Large intestine (tissue), 3 donors: ENCODE measurements around the gene ACSS2. TPM values are rescaled to one million over a fixed set of nuclear protein-coding genes. Genes with fewer than 3 reads are reported as not detected.

Experiments
- DNase-seq, 2 donors: peaks; one replicate each; pipeline versions ENCODE4 v3.0.0 to v3.0.0-alpha.2; 2013
- H3K27ac ChIP-seq: one replicate; pipeline ENCODE4 v1.5.1; 2013; ENCODE audit warnings: low read length
- H3K27me3 ChIP-seq: 2 replicates; pipeline ENCODE4 v1.6.1; 2013; ENCODE audit warnings: low read length; ENCODE audit not compliant: control insufficient read depth, insufficient read depth
- H3K36me3 ChIP-seq: 2 replicates; pipeline ENCODE4 v1.6.1; 2013; ENCODE audit warnings: low read length; ENCODE audit not compliant: control insufficient read depth, insufficient read depth
- H3K4me1 ChIP-seq: one replicate; pipeline ENCODE4 v1.6.1; 2013; ENCODE audit warnings: low read length; ENCODE audit not compliant: control insufficient read depth, insufficient read depth
- H3K4me3 ChIP-seq: one replicate; pipeline ENCODE4 v1.5.1; 2013; ENCODE audit warnings: low read length
- H3K9me3 ChIP-seq: one replicate; pipeline ENCODE4 v1.6.1; 2013; ENCODE audit warnings: mild to moderate bottlenecking, low read depth, low read length, moderate library complexity; ENCODE audit not compliant: control insufficient read depth
- WGBS: methylation state at CpG from one replicate; pipeline ENCODE4 v1.1.5; 2013; ENCODE audit warnings: low lambda C conversion rate; ENCODE audit not compliant: insufficient coverage; 5-methylcytosine and 5-hydroxymethylcytosine counted together
- polyA plus RNA-seq: library from polyadenylated mRNA; unstranded; fragments of 120-200 nt; gene quantifications from one replicate; pipeline ENCODE4 v1.2.1, GENCODE V29; 2013

Gene ACSS2
- polyA plus RNA-seq, 1 donor, result 30.4 TPM

DNA sequence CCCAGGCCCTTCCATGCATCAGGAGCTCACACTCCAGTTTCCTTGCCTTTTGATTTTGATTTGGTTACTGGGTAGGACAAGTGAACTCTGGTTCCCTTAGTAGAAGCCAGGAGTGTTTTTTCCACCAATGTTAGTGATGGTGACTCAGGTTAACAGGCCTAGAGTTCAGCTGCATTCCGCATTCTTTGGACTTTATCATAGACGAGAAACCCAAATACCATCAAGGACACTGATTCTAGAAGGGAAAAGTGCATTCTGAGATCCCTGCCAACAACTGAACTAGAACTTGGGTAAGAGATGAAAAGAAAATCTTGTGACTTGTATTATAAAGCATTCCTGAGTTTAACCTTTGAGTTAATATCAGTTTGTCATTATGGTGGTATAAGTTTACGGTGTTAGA lies 70.2 kb downstream of the ACSS2 start:
- peaks cover 13% of the 10 kb centered on the region for H3K36me3 ChIP-seq
- H3K4me3 ChIP-seq, result no peak overlapping the region
- H3K4me1 ChIP-seq, result peaks cover 15% of the 10 kb centered on the region
- DNase-seq, result peak in 1 of 2 donors; percentile 27
- H3K27ac ChIP-seq, result no peak overlapping the region
- WGBS, result 83% methylated on average over 1 of the region's 3 CpGs
- H3K9me3 ChIP-seq, result no peaks in the 10 kb centered on the region
- no peaks in the 10 kb centered on the region for H3K27me3 ChIP-seq

DNA sequence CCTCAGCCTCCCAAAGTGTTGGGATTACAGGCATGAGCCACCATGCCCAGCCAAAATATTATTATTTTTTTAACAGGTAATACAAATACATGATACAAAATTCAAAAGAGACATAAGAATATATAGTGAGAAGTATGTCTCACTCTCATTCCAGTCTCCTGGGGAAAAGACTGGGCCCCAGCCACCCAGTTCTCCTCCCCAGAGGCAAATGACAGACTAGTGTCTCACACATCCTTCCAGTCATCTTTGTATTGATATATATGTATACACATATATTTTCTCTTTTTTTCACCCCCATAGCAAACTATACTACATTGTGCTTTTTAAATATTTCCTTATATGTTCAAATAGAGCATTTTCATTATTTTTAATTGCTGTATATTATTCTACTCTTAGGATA lies 70.9 kb downstream of the ACSS2 start:
- DNase-seq, result no peak
- no peak overlapping the region for H3K4me3 ChIP-seq
- H3K4me1 ChIP-seq, result peaks cover 15% of the 10 kb centered on the region
- no peaks in the 10 kb centered on the region for H3K9me3 ChIP-seq
- no peak overlapping the region for H3K27ac ChIP-seq
- H3K27me3 ChIP-seq, result no peaks in the 10 kb centered on the region
- H3K36me3 ChIP-seq, result peaks cover 7% of the 10 kb centered on the region

DNA sequence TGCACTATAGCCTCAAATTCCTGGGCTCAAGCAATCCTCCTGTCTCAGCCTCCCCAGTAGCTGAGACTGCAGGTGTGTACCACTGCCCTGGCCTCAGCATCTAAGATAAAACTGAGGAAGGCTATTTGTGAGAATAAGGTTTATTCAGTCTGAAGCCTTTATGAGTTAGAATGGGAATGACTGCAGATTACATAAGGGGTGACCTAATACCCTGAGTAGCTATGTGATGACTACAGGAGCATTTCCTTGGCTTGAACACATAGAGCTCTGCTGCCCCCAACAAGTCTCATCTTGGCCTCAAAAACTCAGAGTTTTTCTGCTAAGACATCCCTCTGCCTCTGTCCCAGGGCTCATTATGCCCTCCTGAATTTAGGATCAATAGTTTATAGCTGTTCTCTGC lies 71.6 kb downstream of the ACSS2 start:
- peaks cover 15% of the 10 kb centered on the region for H3K4me1 ChIP-seq
- no peaks in the 10 kb centered on the region for H3K36me3 ChIP-seq
- no peak overlapping the region for H3K27ac ChIP-seq
- no peaks in the 10 kb centered on the region for H3K27me3 ChIP-seq
- no peak for DNase-seq
- H3K9me3 ChIP-seq, result no peaks in the 10 kb centered on the region
- no peak overlapping the region for H3K4me3 ChIP-seq

DNA sequence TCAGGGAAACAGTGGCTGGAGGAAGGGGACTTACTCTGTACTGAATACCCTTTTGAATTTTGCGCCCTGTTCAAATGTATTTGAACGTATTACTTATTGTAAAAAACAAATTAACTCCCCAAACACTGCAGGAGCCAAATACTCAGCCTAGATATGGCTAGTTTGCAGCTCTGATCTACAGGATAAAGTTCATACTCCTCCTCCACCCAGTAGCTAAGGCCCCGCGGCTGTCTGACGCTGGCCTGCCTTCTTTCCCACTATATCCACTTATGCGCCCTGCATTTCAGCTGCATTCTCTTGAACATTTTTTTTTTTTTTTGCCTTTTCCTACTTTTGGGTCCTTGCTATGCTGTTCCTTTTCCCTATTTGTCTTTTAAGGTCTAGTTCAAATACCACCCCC lies 72.7 kb downstream of the ACSS2 start:
- Histone ChIP-seq H3K4me3 (no peak overlapping the region), H3K27me3 (no peaks in the 10 kb centered on the region), H3K27ac (no peak overlapping the region), H3K9me3 (no peaks in the 10 kb centered on the region), H3K36me3 (no peaks in the 10 kb centered on the region), H3K4me1 (peaks cover 15% of the 10 kb centered on the region)
- 24% methylated on average over 4 of the region's 6 CpGs for WGBS
- DNase-seq, result peak in 1 of 2 donors; percentile 22

DNA sequence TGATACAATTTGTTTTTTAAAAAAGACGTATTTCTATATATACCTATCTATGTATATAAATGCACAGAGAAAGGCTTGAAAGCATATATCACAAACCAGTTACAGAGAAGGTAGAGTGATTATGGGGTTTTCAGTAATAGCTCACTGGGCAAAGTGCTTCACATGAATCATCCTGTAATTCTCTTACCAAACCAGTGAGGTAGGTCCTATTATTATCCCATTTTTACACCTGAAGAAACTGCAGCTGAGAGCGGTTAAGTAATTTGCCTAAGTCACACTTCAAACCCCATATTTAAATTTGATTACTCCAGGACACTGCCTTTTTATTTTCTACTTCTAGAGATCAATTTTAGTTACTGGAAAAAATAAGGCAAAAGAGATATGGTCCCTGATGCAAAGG lies 74.8 kb downstream of the ACSS2 start:
- no peak overlapping the region for H3K4me3 ChIP-seq
- no peaks in the 10 kb centered on the region for H3K9me3 ChIP-seq
- no peak overlapping the region for H3K27ac ChIP-seq
- no peaks in the 10 kb centered on the region for H3K36me3 ChIP-seq
- DNase-seq, result peak in 1 of 2 donors; percentile 27
- H3K27me3 ChIP-seq, result peaks cover 1% of the 10 kb centered on the region
- WGBS, result 61% methylated on average over 2 of the region's 2 CpGs
- peaks cover 16% of the 10 kb centered on the region for H3K4me1 ChIP-seq

DNA sequence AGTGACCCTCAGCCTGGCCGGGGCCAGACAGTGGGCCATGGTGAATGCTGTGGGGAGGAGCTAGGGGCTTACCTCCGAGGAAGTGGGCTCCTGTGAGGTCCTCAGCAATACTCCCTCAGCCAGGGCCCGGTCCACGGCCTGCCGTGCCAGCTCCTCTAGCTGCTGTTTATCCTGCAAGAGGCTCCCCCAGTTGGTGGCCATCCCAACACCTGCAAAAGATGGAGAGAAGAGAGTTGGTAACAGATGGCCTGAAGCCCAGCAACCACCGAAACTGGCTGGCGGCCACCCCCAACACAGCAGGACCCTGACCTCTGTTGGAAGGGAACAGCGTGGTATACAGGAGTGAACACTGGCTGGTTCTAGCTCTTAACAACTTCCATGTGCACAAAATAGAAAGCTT lies 75.2 kb downstream of the ACSS2 start:
- H3K4me1 ChIP-seq, result peaks cover 15% of the 10 kb centered on the region
- DNase-seq, result no peak
- H3K27me3 ChIP-seq, result peaks cover 5% of the 10 kb centered on the region
- no CpG with 5 or more reads among the region's 8 CpGs for WGBS
- no peak overlapping the region for H3K27ac ChIP-seq
- no peaks in the 10 kb centered on the region for H3K9me3 ChIP-seq
- H3K4me3 ChIP-seq, result no peak overlapping the region
- H3K36me3 ChIP-seq, result no peaks in the 10 kb centered on the region

DNA sequence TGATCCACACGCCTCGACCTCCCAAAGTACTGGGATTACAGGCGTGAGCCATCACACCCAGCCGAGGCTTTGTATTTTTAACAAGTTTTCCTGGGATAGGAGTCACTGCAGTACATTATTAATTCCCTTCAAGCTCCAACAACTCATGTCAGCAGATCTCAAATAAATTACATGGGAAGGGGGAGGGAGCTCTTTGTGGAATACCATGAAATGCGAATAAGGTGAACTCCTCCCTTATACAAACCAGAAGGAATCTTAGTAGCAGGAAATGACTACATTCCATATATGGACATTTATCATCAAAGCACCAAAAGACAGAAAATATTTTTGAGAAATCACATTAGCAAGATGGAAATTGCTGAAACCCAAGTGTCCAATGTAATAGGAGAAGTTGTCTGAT lies 76.3 kb downstream of the ACSS2 start:
- Histone ChIP-seq H3K4me3 (no peak overlapping the region), H3K27me3 (peaks cover 14% of the 10 kb centered on the region), H3K27ac (no peak overlapping the region), H3K36me3 (no peaks in the 10 kb centered on the region), H3K4me1 (peaks cover 14% of the 10 kb centered on the region), H3K9me3 (no peaks in the 10 kb centered on the region)
- no CpG with 5 or more reads among the region's 5 CpGs for WGBS
- DNase-seq, result no peak

DNA sequence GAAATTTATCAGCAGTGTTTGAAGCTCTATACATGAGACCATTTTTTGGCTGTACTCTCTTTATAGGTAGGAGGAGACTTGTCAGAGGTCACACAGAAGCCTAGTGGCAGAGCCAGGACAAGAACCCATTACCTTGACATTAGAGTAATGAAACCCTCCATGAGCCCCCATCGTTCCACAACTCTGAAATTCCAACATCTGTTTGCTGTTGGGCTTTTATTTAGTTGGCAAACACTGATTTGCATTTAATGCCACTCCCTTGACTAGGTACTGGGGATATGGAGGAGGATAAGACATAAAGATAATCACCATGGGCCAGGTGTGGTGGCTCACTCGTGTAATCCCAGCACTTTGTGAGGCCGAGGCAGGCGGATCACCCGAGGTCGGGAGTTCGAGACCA lies 77.5 kb downstream of the ACSS2 start:
- Histone ChIP-seq H3K27me3 (peaks cover 24% of the 10 kb centered on the region), H3K9me3 (no peaks in the 10 kb centered on the region), H3K36me3 (no peaks in the 10 kb centered on the region), H3K4me1 (peaks cover 14% of the 10 kb centered on the region), H3K27ac (no peak overlapping the region), H3K4me3 (no peak overlapping the region)
- no CpG with 5 or more reads among the region's 7 CpGs for WGBS
- DNase-seq, result no peak

DNA sequence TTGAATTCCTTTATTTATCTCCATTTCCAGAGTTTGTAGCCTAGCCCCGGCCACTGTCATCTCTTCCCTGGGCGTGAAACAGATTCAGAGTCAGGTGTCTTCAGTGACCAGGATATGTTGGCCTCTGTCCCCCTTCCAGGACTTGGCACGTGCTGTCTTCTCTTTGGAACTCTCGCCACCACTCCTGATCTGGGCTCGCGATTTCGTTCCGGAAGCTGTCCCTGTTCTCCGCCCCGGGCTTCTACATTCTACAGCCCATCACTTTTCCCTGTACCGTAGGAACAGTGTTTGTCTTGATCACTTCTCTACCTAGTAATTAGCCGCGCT lies 78.5 kb downstream of the ACSS2 start:
- Histone ChIP-seq H3K4me1 (peaks cover 14% of the 10 kb centered on the region), H3K27me3 (peaks cover 24% of the 10 kb centered on the region), H3K9me3 (no peaks in the 10 kb centered on the region), H3K27ac (no peak overlapping the region), H3K4me3 (peak overlapping the region; percentile 51), H3K36me3 (no peaks in the 10 kb centered on the region)
- 80% methylated on average over 1 of the region's 13 CpGs for WGBS
- no peak for DNase-seq

DNA sequence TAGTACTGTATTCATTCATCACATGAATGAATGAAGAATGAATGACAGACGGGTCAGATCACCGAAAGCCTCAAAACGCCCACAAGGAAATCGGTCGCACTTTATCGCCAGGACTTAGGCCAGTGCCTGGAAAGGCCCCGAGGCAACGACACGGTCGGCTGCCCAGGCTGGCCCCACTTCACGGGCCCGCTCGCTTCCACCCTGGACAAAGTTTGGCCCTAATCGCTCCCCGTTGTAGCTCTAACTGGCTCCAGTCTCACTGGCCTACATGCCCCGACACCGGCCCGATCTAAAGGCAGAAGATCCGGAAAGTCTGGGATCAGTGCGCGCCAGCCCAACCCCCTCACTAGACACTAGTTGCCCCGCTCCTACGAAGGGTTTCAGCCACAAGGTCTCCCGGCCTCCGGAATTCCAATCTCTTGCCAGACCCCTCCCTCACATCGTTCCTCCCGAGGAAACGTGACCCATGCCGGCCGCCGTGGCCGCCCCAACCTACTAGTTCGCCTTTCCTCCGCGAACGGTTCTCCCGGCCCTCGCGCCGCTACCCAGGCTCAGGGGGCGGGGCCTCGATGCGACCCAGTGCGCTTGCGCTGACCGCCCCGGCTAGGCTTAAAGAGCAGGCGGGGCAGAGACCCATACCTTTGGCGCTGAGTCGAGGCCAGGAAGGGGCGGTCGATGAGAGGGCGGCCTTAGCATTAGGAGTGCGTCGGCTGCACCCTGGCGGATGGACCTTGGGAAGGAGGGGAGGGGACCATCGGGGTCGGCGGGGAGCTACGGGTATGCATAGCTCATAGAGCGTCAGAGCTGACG lies 79.0 kb downstream of the ACSS2 start, which contains the start of the genes GSS and MYH7B:
GSS (minus strand) TSS at position 576 of the 810 bp plus-strand sequence. CDS start 3,954 bp downstream, outside the sequence.
MYH7B (plus strand) TSS at position 638 of the 810 bp plus-strand sequence. CDS start 22,138 bp downstream, outside the sequence.
- Histone ChIP-seq H3K4me3 (peak within 1 kb of the TSS; percentile 51), H3K4me1 (peaks cover 14% of the 10 kb centered on the region), H3K36me3 (no peaks in the 10 kb centered on the region), H3K27me3 (peaks cover 24% of the 10 kb centered on the region), H3K27ac (peak within 1 kb of the TSS; percentile 39), H3K9me3 (no peaks in the 10 kb centered on the region)
- peak; percentile 93 to 95 for DNase-seq
- WGBS, result 5% methylated on average over 4 of the region's 62 CpGs

DNA sequence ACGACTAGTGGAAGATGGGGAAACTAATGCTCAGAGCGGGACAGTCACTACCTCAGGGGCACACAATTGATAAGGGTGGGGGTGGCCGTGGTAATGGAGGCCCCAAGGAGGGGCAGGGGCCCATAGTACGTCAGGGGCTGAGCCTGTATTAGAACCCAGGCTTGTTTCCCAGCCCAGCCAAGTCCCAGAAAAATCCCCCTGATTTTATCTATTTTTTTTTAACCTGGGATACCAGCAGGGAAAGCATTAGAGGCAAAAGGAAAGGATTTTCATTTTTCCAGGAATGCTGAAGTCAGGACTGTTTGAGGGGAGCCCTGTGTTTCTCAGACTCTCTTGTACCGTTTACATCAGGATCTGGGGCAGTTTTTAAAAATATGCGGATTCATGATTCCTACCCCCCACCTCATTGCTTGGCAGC lies 79.6 kb downstream of the ACSS2 start:
- Histone ChIP-seq H3K36me3 (no peaks in the 10 kb centered on the region), H3K27ac (peak overlapping the region; percentile 39), H3K9me3 (no peaks in the 10 kb centered on the region), H3K4me3 (peak overlapping the region; percentile 51), H3K4me1 (peaks cover 14% of the 10 kb centered on the region), H3K27me3 (peaks cover 26% of the 10 kb centered on the region)
- no peak for DNase-seq
- no CpG with 5 or more reads among the region's 6 CpGs for WGBS
